Cardiac fibroblast (primary cell): ENCODE measurements around the gene CD22.

Experiments used
- DNase-seq, 2 donors: peaks; one replicate each; pipeline versions ENCODE4 v3.0.0 to v3.0.0-alpha.2; 2010; ENCODE audit warnings: low read depth in 2 of 2
- H3K4me3 ChIP-seq, 2 donors: replicated peaks in 1 of 2; 1 replicate in 1 of 2; 2 replicates in 1 of 2; pipeline ENCODE4 v1.5.1; 2011; ENCODE audit warnings: low read depth in 2 of 2, low read length in 2 of 2, mild to moderate bottlenecking in 2 of 2, moderate library complexity in 1 of 2
- CTCF ChIP-seq: IDR thresholded peaks from one replicate; pipeline ENCODE4 v1.5.1; 2011; ENCODE audit warnings: low read depth, mild to moderate bottlenecking, low read length, inconsistent platforms

The CD22 gene

GRCh38 chr19:35396240-35396885 lies 67.4 kb downstream of the CD22 start:
- no peak for TF ChIP-seq CTCF
- no peak overlapping the region for H3K4me3 ChIP-seq
- DNase-seq, result no peak
